HG03342 (cell line): Measurements from ENCODE around the gene RNF166.

Experiments
- ATAC-seq: cut with Tn5 transposase; IDR thresholded peaks from one replicate; pipeline ENCODE4 v1.9.1; 2021; ENCODE audit warnings: mild to moderate bottlenecking, moderate library complexity; ENCODE audit not compliant: unreplicated experiment

Gene RNF166

DNA sequence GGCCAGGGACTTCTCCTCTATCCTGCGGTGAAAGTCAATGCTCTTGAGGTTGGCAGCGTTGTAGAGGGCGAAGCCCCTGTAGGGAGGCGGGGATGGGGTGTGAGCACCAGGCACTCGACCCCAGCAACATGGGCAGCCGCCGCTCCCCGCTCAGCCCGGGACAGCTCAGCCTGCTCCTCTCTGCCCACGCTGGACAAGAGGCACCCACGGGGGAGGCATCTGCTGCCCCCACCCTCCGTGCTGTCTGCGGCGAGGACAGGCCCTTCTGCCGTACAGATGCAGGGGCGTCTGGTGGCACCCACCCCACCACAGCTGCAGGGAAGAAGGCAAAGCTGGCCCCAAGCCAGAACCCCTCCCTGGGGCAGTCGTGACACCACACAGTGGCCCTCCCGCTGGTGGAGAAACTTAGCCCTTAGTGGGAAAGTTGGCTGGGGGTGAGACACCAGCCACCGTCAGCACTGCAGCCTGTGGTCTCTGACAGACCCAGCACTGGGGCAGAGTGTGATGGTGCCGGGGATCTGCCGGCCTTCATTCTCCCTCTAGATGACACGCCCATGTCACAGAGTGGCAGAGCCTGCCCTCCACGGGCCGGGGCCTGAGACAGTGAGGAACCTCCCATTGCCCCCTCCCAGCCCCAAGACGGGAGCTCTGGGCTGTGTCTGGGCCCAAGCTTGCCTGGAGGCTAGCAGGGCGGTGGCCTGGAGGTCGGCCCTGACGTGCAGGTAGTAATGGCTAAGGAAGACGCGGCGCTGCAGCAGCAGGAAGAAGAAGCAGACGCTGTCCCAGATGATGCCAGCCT lies 19.6 kb upstream of the RNF166 start:
- ATAC-seq = no peak

DNA sequence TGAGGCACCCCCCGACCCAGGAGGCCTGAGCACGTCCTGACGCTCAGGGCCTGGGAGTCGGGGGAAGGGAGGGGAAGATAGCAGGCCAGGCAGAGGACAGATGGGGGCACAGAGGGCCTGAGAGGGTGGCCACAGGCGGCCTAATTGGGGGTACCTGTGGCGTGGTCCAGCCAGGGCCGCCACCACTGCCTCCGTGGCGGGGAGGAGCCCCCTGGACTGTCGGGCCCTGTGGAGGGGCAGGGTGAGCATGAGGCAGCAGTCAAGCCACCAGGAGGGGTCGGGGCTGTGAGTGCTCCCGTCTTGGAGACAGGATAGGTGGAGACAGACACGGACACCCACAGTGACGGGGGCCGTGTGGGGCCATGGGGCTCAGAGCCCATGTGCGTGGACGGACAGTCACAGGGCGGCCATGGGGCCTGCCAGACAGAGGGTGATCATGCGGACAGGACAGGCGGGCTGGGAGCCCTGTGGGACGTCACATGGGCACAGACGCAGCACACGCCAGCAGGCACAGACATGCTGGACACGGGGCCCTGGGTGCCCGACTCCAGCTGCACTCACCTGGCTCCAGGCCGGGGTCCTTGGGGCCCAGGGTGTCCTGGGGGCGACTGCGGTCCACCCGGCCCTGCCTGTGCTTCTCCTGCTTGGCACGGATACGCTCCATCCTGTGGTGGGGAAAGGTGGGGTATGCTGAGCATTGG lies 18.8 kb upstream of the RNF166 start:
- ATAC-seq = no peak

DNA sequence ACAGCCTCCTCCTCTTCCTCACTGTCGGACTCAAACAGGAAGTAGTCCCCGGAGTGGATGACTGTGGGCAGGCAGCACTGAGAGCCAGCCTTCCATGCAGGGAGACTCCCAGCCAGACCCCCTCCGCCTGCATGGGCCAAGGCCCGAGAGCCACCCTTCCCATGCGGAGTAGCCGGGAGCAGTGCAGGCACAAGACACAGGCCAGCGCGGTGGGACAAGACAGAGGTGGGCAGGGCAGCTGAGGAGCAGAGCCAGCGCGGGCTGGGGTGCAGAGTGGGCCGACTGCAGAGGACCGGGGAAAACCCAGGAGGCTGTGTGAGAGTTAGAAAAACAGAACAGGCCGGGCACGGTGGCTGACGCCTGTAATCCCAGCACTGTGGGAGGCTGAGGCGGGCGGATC lies 17.7 kb upstream of the RNF166 start:
- ATAC-seq = no peak

DNA sequence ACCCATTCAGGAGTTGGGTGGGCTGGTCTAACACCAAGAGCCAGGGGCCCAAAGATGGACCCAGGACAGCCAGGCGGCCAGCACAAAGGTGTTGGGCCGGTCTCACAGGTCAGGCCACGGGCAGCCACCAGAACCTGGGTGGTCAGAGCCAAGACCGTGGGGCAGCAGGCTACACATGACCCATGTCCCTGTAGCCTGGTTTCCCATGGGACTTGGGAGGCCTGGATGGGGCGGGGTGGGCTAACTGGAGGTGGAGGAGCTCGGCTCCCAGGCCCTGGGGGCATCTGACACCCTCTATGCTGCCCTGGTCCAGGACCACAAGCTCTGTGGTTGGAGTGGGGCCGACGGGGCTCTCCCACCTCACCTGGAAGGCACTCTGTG lies 17.3 kb upstream of the RNF166 start:
- no peak for ATAC-seq

DNA sequence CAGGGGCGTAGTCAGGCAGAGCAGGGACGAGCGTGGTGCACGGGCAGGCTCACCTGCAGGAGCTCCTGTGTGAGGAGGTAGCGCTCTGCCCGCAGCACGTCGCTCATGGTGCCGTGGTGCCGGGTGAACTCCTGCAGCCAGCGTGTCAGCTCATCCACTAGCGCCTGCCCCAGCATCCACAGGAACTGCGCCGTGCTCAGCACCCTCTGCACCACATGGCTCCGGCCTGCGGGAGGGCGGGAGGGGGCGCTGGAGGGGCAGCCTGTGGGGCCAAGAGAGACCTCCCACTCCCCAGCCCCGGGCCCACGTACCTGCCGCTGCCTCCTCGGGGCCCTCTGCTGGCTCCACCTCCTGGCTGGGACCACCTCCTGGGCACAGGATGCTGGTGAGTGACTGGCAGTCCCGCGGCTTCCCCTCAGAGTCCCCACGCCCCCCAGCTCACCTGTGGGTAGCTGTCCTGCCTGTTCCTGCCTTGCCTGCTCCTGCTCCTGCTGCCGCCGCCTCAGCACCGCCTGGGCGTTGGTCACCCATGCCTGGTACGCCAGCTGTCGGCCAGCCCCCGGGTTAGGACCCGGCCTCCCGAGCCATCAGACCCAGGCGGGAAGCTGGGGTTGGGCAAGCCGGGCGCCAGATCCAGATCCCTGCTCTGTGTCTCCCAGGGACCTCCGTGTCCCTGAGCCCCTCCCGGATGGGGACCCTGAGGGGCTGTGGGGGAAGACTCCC lies 16.7 kb upstream of the RNF166 start:
- no peak for ATAC-seq

DNA sequence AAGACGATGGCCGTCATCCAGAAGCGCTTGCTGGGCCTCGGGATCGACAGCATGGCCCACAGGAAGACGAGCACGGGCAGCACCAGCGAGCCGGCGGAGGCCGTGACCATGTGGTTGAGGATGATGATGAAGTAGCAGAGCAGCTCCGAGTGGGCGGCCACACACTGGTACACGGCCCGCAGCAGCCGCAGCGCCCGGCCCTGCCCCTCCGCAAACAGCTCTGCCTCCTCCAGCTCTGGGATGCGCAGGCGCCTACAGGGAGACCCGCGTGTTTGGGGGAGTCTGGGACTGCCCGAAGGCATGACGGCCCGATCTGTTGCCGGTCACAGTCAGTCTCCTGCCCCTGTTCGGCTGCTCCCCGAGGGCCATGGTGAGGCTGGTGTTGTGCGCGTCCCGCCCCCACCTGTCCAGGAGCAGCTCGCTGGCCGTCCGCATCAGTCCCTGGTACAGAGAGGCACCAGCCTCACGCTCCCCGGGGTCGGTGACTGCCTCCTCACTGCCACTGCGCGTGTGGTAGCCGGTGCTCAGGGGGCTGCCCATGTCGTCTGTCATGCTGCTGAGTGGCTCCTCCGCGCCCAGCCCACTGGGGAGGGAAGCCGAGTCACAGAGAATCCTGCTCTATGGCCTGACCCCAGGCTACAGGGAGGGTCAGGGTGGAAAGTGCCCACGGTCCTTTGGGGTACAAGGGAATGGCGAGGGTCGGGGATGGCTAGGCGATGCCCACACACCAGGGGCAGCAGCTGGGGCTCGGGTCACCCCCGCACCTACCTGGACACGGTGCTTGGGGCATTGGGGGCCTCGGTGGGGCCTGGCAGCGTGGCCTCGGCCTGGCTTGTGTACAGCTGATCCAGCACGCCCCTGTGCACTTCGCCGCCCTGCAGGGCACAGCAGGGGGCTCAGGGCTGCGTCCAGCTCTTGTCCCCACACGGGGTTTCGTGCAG lies 15.9 kb upstream of the RNF166 start:
- no peak for ATAC-seq

DNA sequence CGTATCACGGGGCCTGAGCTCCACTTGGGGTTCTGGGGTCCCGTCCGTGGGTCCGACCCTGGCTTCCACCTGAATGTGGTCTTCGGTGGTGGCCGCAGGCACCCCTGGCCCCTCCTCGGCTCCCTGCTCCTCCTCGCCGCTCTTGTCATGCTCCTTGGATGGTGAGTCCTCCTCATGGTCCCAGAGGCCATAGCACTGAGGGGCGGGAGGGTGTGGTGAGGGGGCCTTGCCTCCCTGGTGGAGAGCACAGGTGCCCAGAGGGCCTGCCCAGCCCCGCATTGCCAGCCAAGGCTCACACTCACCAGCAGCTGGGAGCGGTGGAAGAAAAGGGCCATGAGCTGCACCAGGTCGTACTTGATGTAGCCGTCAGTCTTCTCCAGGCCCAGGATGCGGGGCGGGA lies 15.0 kb upstream of the RNF166 start:
- no peak for ATAC-seq

DNA sequence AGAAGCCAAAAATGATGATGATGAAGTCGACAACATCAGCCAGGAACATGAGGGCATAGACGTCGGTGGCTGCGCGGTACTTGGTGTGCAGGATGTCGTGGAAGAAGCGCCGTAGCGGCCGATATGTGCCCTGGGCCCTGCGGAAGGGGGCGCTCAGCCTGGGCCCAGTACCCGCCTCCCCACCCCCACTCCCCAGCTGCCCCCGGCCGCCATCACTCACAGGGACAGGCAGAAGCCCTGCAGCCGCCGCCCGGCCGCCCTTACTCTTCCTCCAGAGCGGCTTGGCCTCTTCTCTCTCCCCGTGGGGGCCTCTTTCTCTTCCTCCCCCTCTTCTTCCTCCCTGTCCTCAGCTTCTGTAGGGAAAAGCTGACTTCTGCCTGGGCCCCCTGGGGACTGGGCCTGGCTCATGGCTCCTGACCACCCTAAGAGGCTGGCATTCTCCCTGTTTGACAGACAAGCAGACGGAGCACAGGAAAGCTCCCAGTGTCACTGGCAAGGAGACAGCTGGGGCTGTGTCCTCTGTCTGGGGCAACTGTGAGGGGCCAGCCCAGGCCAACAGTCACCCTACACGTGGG lies 14.3 kb upstream of the RNF166 start:
- no peak for ATAC-seq

DNA sequence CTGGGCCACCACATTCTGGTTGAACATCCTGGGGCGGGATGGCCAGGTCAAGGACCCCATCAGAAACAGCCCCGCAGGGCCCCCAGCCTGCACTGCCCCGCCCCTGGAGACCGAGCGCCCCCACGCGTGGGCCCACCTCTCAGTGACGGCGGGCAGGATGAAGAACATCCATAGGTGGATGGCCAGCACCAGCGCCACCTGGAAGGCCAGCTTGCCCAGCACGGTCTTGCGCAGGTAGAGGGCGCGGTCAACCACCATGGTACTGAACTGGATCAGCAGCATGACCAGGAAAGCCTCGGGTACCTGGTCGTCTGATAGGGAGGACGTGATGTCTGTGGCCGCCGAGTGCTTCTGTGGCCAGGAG lies 13.7 kb upstream of the RNF166 start:
- no peak for ATAC-seq

DNA sequence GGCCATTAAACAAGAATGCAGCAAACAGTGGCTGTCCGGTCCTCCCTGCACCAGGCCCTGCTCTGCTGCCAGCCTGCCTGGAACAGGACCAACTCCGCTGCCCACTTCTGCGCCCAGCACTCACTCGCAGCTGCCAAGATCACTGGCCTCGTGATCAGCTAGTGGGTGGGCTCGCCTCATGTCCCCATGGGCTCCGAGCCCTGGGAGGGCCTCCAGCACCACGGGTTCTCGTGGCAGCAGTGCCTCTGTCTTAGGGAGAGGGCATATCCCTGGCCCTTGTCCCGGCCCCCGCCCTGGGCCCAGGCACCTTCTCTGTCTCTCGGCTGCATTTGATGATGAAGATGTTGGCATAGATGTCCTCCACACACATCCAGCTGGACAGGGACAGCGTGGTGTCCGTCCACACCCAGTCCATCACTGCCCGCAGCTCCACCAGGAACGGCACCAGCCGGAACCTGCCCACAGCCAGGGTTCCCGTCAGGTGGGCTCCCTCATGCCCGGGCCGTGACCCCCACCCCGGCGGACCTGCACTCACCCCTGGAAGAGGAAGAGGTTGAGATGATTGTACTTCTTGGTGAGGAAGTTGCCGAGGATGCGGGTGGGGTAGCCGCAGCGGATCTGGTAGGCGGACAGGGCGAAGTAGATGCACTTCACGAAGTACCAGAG lies 13.2 kb upstream of the RNF166 start:
- ATAC-seq = no peak

DNA sequence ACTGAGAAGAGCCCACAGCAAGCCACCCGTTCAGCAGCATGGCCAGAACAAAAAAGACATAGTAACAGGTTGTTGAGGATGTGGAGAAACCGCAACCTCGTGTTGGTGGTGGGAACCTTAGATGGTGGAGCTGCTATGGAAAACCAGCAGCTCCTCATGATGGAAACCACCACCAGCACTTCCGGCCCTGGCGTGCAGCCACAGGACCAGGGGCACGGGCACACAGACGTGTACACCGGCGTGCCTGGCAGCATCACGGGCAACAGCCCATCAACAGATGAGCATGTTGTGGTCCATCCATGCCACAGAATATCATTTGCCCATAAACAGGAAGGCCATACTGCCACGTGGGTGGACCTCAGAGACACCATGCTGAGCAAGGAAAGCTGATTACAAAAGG lies 12.0 kb upstream of the RNF166 start:
- no peak for ATAC-seq

DNA sequence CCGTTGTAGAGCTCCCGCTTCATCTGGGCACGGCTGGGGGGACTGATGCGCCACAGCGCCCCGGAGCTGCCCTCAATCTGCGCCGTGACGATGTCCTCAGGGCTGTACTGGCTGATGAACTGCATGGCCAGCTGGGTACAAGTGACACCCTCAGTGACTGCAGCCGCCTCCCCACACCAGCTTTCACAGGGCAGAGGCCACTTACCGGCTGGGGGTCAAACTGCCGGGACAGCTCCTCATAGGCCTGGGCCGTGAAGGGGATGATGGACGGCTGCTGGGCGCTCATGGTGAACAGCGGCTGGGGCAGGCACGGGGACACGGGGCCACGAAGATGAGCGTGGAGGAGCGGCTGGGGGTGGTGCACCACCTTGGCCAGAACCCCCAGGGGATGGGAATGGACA lies 10.4 kb upstream of the RNF166 start:
- no peak for ATAC-seq

DNA sequence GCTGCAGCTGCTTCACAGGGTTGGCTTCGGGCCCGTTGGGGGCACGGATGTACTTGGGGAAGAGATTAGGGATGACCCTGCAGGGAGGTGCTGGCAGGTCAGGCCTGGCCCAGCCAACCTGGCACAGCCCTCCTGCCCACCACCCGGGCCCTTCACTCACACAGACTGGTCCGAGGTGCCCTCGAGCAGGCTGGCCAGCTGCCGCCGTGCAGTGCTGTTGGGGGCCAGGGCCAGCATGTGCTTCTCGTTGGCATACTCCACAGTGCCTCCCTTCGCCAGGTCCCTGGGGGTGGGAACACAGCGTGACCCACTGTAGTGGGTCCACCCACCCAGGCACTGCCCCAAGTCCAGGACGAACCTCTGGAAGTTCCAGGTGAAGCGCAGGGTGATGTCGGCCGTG lies 10.0 kb upstream of the RNF166 start:
- no peak for ATAC-seq

DNA sequence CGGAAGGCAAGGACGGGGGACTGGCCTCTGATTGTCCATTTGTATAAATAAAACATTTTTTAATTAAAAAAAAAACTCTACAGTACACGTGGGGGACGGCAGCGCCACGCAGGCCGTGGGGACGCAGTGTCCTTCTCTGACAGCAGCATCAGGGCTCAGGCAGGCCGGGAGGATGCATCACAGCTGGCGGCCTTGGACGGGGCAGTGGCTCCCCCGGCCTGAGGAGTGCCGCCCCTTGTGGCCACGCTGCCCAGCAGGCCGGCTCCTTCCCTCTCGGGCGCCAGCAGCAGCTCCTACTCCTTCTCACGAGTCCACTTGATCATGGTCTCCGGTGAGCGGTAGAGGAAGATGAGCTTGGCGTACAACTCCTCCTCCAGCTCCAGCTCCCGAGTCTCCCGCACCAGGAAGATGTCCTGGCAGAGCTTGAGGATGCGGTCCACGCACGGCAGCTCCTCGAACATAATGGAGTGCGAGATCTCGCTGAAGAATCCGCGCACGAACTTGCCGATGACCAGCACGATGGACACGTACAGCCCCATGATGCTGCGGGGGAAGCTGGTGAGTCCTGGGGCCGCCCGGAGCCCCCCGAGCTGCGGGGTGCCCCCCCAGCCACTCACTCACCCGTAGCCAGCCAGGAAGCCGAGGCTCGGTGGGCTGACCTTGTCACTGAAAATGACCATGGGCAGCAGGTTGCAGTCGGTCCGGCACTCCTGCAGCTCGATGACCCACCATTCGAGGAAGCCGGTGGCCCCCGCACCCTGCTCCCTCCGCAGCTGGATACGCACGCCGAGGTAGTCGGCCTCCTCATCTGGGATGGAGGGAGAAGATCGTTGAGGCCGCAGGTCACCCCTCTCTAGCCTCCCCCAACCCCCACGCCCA lies 9.3 kb upstream of the RNF166 start:
- ATAC-seq = no peak

DNA sequence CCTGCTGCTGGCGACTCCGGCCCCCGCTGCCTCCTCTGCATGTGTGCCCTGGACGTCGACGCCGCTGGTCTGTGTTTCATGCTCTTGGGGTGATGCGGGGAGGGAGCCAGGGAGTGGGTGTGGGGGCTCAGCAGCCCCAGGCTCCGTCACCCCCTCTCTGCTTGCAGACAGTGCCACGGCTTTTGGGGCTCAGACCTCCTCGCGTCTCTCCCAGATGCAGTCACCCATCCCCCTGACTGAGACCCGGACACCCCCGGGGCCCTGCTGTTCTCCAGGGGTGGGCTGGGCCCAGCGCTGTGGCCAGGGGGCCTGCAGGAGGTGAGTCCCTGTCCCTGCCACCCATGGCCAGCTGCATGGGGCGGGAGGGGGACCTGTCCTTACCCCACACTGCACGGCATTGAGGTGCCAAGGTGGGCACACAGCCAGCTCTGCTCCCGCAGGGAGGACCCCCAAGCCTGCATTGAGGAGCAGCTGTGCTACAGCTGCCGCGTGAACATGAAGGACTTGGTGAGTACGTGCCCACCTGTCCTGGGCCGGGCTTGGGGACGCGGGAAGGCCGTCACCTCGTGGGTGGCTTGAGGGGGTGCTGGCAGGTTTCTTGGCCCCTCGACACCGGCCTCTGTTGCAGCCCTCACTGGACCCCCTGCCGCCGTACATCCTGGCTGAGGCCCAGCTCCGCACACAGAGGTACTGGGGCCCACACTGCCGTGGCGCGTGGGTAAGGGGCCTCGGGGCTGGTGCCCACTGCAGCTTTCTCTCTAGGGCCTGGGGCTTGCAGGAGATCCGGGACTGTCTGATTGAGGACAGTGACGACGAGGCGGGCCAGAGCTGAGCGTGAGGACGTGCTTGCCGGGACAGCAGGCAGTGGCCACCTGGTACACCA lies 8.5 kb upstream of the RNF166 start:
- no peak for ATAC-seq

DNA sequence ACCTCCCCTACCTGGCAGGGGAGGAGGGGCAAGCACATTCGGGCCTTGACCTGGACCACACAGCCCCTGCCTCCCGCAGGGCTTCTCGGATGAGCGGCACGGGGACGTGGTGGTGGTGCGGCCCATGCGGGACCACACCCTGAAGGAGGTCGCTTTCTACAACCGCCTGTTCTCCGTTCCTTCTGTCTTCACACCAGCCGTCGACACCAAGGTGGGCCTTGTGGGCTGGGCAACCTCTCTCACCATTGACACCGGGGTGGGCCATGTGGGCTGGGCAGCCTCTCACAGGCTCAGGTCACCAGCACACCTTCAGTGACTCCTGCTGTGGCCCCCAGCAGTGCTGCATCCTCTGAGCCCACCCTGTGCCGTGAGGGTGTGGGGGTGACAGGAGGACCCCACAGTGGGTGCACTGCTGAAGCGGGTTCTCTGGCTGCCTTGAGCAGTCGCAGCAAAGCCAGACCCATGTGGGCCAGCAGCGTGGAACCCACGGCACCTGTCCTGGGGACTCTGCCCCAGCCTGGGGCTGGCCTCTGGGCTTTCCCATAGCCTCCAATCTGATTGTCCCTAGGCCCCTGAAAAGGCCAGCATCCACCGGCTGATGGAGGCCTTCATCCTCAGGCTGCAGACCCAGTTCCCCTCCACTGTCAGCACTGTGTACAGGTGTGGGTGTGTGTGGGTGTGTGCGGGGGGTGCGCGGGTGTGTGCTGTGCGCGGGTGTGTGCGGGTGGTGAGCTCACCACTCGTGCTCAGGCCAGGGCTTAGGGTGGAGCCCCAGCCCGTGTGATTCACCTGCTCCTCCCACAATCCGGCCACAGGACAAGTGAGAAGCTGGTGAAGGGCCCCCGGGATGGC lies 7.6 kb upstream of the RNF166 start:
- no peak for ATAC-seq

DNA sequence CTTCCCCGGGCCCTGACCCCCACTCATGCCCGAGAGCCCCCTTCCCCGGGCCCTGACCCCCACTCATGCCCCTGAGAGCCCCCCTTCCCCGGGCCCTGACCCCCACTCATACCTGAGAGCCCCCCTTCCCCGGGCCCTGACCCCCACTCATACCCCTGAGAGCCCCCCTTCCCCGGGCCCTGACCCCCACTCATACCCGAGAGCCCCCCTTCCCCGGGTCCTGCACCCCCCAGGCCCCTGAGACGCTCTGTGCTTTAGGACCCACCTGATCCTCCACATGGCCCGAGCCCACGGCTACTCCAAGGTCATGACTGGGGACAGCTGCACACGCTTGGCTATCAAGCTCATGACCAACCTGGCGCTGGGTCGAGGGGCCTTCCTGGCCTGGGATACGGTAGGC lies 6.8 kb upstream of the RNF166 start:
- no peak for ATAC-seq
